Epithelial cell of esophagus (primary cell): Measurements from ENCODE around the gene HDHD5.

ENCODE experiments used
- DNase-seq: peaks from one replicate; pipeline ENCODE4 v3.0.0; 2010; ENCODE audit warnings: low read depth
- H3K4me3 ChIP-seq: 2 replicates; pipeline ENCODE4 v1.5.1; 2011; ENCODE audit warnings: mild to moderate bottlenecking, low read length, control low read depth
- TF ChIP-seq, protein P1 (sequence below): IDR thresholded peaks from 2 replicates; pipeline ENCODE4 v1.5.1; 2011; ENCODE audit warnings: low read depth, mild to moderate bottlenecking, low read length, control low read depth, inconsistent platforms; ENCODE audit not compliant: insufficient read depth; ENCODE audit errors: missing control alignments

The HDHD5 gene

DNA sequence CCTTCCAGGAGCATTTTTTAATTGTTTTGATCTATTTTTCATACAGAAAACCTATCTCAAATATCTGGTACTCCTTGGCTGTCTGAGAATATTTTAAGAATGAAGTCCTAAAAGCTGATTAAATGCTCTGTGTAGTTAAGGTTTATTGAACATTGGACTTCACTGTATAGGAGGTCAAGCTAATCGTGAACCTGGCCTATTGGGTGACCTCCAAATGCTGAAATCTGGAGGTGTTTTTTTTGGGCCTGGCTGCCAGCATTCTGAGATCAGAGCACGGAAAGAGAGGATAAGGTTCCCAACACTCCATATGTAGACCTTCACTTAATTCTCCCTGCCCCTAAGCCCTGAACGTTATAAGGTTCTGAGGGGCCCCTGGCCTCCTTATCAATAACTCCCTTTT is 66.0 kb downstream of the HDHD5 start:
- H3K4me3 ChIP-seq = no peak overlapping the region

DNA sequence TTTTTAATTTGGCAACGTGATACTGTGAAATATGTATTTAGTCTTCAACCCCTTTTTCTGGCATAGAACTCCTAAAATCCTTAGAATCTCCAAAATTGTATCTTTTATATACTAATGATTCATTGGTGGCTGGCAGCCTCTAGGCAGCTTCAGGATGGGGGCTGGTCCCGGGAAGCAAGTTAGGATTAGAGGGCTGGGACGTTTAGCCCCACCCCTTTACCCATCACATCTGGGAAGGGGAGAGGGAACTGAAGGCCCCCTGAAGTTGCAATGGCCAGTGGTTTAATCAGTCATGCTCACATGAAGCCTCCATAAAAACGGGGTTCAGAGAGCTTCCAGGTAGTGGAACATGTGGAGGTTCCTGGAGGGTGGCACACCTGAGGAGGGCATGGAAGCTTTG is 67.2 kb downstream of the HDHD5 start:
- TF ChIP-seq, protein P1, sequence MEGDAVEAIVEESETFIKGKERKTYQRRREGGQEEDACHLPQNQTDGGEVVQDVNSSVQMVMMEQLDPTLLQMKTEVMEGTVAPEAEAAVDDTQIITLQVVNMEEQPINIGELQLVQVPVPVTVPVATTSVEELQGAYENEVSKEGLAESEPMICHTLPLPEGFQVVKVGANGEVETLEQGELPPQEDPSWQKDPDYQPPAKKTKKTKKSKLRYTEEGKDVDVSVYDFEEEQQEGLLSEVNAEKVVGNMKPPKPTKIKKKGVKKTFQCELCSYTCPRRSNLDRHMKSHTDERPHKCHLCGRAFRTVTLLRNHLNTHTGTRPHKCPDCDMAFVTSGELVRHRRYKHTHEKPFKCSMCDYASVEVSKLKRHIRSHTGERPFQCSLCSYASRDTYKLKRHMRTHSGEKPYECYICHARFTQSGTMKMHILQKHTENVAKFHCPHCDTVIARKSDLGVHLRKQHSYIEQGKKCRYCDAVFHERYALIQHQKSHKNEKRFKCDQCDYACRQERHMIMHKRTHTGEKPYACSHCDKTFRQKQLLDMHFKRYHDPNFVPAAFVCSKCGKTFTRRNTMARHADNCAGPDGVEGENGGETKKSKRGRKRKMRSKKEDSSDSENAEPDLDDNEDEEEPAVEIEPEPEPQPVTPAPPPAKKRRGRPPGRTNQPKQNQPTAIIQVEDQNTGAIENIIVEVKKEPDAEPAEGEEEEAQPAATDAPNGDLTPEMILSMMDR = no peak
- H3K4me3 ChIP-seq = no peak overlapping the region
- no peak for DNase-seq

More for the DNA sequence above, 66.0 kb downstream of the HDHD5 start:
- DNase-seq = no peak
- TF ChIP-seq, protein P1 = no peak

DNA sequence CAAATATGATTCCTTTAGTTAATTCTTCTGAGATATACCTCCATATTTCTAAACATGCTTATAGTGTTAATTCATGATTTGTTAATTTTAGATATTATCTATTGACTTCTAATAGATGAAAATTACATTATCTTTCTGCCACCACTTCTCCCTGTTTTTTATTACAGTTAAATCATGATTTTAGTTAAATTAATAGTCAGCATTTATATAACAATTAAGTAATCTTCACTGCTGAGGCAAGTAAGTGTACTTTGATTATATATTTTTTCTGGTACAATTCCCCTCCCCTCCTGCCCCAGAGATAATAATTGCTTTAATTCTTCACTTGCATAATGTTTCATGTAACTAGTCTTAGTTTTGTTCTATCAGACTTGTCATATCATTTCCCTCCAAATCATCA is 68.5 kb downstream of the HDHD5 start:
- TF ChIP-seq, protein P1 = no peak
- H3K4me3 ChIP-seq = no peak overlapping the region
- DNase-seq = no peak
